ENCODE results near the gene TARS2. TPM values are rescaled to one million over a fixed set of nuclear protein-coding genes. Genes with fewer than 3 reads are reported as not detected.

The TARS2 gene
- total and polyA plus RNA-seq, 2 of the 13 experiments (the other 11 are each of a cell fraction or from before 2014, with no cell fraction given), result 21.3 to 22.8 TPM

DNA sequence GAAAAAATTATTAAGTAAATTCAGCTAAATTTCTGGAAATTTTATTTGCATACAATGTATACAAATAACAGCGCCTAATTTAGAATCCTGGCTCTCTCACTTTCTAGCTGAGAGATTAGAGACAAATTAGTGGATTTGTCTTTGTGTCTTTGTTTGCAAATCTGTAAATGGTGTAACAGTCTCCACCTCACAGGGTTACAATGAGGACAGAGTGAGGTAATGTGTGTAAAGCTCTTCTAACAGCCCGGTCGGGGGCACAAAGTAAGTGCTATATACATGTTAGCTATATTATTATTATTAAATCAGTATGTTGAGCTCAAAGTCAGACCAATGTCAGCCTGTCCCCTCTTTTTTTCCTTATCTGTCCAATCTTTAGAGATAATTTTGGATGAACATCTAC lies 57.0 kb downstream of the TARS2 start:
- H4K20me1 ChIP-seq (ENCODE audit: insufficient read depth, low read length), result no peaks in the 10 kb centered on the region
- ChIA-PET POLR2A (interaction anchor here (1.0 to 1.6 kb wide), 4 partner anchors 11 to 35 kb away, joined by 4 to 12 read pairs (median 4); partner anchors contain the start of genes FALEC and MCL1), CTCF (ENCODE audit: low intra/inter-chr PET ratio, low total read pairs) (no interaction called here)
- intact Hi-C loops (cut with micrococcal nuclease; ENCODE audit: unreplicated experiment) (no loop called here), in situ Hi-C loops (cut with HindIII; ENCODE audit: extremely low pct_ligation_motif_present, low pct_unique_long_range_greater_than_20kb) (no loop called here)
- H3K9ac ChIP-seq (ENCODE audit: insufficient read depth, low read depth, low read length), result no peak overlapping the region
- no peaks in the 10 kb centered on the region for H3K79me2 ChIP-seq (ENCODE audit: insufficient read depth, low read length)
- H3K4me3 ChIP-seq (replicated peaks in 1 of 3; ENCODE audit: insufficient read depth in 1 of 3, low read depth in 2 of 3, low read length in 3 of 3), result no peak overlapping the region; a peak in 2 of 6 replicates
- H3K27me3 ChIP-seq (ENCODE audit: control insufficient read depth in 1 of 2, insufficient read depth in 2 of 2, low read length in 2 of 2), result no peaks in the 10 kb centered on the region; a peak in 1 of 5 replicates
- WGBS (ENCODE audit: low lambda C conversion rate), result 5% methylated on average over 3 of the region's 3 CpGs
- no peak for FAIRE-seq
- no peak overlapping the region for H3K27ac ChIP-seq (ENCODE audit: extremely low read length, insufficient read depth, low read length)
- no peak overlapping the region for H2AFZ ChIP-seq (ENCODE audit: low read length)
- DNase-seq (ENCODE audit: low spot score), result no peak
- no peak for ATAC-seq
- no TSS peak for BruUV-seq (replicated peaks)
- peaks cover 34% of the 10 kb centered on the region for H3K4me1 ChIP-seq (ENCODE audit: insufficient read depth, low read length)
- H3K9me3 ChIP-seq (ENCODE audit: low read length), result no peaks in the 10 kb centered on the region
- H3K4me2 ChIP-seq (ENCODE audit: low read depth, low read length), result peak overlapping the region; percentile 71; the same call in 1 of the 2 replicates
- H3K36me3 ChIP-seq (replicated peaks in 1 of 2; ENCODE audit: control insufficient read depth in 1 of 2, insufficient read depth in 2 of 2, low read length in 2 of 2), result no peaks in the 10 kb centered on the region
- TF ChIP-seq DMAP1 (CRISPR knock-in tag; IDR thresholded peaks at IDR 0.05) (no peak), ZNF7 (CRISPR knock-in tag; IDR thresholded peaks at IDR 0.05) (no peak), POLR2AphosphoS2 (IDR thresholded peaks at IDR 0.05; ENCODE audit: low read depth, low read length) (no peak), FOXP4 (CRISPR knock-in tag; IDR thresholded peaks at IDR 0.05) (no peak), REXO4 (CRISPR knock-in tag; IDR thresholded peaks at IDR 0.05; ENCODE audit: borderline replicate concordance) (no peak), ZSCAN25 (CRISPR knock-in tag; IDR thresholded peaks at IDR 0.05) (no peak), CCDC6 (CRISPR knock-in tag; IDR thresholded peaks at IDR 0.05) (no peak), KMT2B (CRISPR knock-in tag; IDR thresholded peaks at IDR 0.05) (no peak)
- TF ChIP-seq, protein P1, sequence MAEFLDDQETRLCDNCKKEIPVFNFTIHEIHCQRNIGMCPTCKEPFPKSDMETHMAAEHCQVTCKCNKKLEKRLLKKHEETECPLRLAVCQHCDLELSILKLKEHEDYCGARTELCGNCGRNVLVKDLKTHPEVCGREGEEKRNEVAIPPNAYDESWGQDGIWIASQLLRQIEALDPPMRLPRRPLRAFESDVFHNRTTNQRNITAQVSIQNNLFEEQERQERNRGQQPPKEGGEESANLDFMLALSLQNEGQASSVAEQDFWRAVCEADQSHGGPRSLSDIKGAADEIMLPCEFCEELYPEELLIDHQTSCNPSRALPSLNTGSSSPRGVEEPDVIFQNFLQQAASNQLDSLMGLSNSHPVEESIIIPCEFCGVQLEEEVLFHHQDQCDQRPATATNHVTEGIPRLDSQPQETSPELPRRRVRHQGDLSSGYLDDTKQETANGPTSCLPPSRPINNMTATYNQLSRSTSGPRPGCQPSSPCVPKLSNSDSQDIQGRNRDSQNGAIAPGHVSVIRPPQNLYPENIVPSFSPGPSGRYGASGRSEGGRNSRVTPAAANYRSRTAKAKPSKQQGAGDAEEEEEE (CRISPR knock-in tag; IDR thresholded peaks at IDR 0.05; ENCODE audit: borderline replicate concordance), result no peak
- TF ChIP-seq, protein P2, sequence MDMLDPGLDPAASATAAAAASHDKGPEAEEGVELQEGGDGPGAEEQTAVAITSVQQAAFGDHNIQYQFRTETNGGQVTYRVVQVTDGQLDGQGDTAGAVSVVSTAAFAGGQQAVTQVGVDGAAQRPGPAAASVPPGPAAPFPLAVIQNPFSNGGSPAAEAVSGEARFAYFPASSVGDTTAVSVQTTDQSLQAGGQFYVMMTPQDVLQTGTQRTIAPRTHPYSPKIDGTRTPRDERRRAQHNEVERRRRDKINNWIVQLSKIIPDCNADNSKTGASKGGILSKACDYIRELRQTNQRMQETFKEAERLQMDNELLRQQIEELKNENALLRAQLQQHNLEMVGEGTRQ (IDR thresholded peaks at IDR 0.05; ENCODE audit: low read depth, low read length), result no peak
- TF ChIP-seq, protein P2 (CRISPR knock-in tag; IDR thresholded peaks at IDR 0.05; ENCODE audit: borderline replicate concordance), result no peak
- TF ChIP-seq, protein P3, sequence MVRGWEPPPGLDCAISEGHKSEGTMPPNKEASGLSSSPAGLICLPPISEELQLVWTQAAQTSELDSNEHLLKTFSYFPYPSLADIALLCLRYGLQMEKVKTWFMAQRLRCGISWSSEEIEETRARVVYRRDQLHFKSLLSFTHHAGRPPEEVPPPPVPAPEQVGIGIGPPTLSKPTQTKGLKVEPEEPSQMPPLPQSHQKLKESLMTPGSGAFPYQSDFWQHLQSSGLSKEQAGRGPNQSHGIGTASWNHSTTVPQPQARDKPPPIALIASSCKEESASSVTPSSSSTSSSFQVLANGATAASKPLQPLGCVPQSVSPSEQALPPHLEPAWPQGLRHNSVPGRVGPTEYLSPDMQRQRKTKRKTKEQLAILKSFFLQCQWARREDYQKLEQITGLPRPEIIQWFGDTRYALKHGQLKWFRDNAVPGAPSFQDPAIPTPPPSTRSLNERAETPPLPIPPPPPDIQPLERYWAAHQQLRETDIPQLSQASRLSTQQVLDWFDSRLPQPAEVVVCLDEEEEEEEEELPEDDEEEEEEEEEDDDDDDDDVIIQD (CRISPR knock-in tag; IDR thresholded peaks at IDR 0.05; ENCODE audit: low read depth), result no peak
- TF ChIP-seq, protein P4, sequence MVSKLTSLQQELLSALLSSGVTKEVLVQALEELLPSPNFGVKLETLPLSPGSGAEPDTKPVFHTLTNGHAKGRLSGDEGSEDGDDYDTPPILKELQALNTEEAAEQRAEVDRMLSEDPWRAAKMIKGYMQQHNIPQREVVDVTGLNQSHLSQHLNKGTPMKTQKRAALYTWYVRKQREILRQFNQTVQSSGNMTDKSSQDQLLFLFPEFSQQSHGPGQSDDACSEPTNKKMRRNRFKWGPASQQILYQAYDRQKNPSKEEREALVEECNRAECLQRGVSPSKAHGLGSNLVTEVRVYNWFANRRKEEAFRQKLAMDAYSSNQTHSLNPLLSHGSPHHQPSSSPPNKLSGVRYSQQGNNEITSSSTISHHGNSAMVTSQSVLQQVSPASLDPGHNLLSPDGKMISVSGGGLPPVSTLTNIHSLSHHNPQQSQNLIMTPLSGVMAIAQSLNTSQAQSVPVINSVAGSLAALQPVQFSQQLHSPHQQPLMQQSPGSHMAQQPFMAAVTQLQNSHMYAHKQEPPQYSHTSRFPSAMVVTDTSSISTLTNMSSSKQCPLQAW (CRISPR knock-in tag; IDR thresholded peaks at IDR 0.05), result no peak
